ENCODE data around the gene RBM20. TPM values are rescaled to one million over a fixed set of nuclear protein-coding genes. Genes with fewer than 3 reads are reported as not detected.

The RBM20 gene
- total RNA-seq, 3 donors from 2014 or later, result 0.48 to 3.1 (median 1.6) TPM

DNA sequence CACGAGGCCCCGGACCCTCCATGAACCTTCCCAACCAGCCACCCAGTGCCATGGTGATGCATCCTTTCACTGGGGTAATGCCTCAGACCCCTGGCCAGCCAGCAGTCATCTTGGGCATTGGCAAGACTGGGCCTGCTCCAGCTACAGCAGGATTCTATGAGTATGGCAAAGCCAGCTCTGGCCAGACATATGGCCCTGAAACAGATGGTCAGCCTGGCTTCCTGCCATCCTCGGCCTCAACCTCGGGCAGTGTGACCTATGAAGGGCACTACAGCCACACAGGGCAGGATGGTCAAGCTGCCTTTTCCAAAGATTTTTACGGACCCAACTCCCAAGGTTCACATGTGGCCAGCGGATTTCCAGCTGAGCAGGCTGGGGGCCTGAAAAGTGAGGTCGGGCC lies 137.0 kb downstream of the RBM20 start:
- Histone ChIP-seq H3K4me1 (no peaks in the 10 kb centered on the region), H3K27ac (no peak overlapping the region), H3K27me3 (no peaks in the 10 kb centered on the region), H3K9me3 (no peaks in the 10 kb centered on the region), H3K4me3 (no peak overlapping the region), H3K36me3 (no peaks in the 10 kb centered on the region)
- no peak for DNase-seq (ENCODE audit: low spot score in 2 of 2)
- TF ChIP-seq POLR2A (IDR thresholded peaks at IDR 0.05) (no peak), POLR2AphosphoS5 (IDR thresholded peaks at IDR 0.05) (no peak)
- TF ChIP-seq, protein P1, sequence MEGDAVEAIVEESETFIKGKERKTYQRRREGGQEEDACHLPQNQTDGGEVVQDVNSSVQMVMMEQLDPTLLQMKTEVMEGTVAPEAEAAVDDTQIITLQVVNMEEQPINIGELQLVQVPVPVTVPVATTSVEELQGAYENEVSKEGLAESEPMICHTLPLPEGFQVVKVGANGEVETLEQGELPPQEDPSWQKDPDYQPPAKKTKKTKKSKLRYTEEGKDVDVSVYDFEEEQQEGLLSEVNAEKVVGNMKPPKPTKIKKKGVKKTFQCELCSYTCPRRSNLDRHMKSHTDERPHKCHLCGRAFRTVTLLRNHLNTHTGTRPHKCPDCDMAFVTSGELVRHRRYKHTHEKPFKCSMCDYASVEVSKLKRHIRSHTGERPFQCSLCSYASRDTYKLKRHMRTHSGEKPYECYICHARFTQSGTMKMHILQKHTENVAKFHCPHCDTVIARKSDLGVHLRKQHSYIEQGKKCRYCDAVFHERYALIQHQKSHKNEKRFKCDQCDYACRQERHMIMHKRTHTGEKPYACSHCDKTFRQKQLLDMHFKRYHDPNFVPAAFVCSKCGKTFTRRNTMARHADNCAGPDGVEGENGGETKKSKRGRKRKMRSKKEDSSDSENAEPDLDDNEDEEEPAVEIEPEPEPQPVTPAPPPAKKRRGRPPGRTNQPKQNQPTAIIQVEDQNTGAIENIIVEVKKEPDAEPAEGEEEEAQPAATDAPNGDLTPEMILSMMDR (IDR thresholded peaks at IDR 0.05), result no peak
- intact Hi-C loops (cut with DNase I; ENCODE audit: low total_unique reads), result no loop called here

DNA sequence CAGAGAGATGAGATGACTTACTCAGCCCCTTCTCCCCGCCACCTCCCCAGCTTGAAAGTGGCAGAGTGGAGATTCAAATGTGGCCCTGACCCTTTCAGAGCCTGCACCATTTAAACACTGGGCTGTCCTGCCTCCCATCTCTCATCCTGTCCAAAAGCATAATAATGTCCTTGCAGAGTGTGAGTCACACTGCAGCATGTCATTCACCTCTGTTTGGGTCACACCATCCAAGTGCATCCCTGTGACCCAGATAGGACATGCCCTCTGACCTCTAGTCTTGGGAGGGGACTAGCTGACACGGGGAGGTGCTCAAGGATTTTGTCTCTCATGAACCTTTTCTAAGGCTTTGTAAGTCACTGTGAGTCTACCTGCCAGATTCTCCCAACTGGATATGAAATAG lies 138.5 kb downstream of the RBM20 start:
- intact Hi-C loops (cut with DNase I; ENCODE audit: low total_unique reads), result no loop called here
- H3K4me3 ChIP-seq, result no peak overlapping the region
- no peaks in the 10 kb centered on the region for H3K4me1 ChIP-seq
- no peak overlapping the region for H3K27ac ChIP-seq
- H3K9me3 ChIP-seq, result no peaks in the 10 kb centered on the region
- no peaks in the 10 kb centered on the region for H3K36me3 ChIP-seq
- H3K27me3 ChIP-seq, result no peaks in the 10 kb centered on the region
- no peak for DNase-seq (ENCODE audit: low spot score in 2 of 2)
- TF ChIP-seq POLR2AphosphoS5 (IDR thresholded peaks at IDR 0.05), result no peak
- TF ChIP-seq POLR2A (IDR thresholded peaks at IDR 0.05), result no peak

DNA sequence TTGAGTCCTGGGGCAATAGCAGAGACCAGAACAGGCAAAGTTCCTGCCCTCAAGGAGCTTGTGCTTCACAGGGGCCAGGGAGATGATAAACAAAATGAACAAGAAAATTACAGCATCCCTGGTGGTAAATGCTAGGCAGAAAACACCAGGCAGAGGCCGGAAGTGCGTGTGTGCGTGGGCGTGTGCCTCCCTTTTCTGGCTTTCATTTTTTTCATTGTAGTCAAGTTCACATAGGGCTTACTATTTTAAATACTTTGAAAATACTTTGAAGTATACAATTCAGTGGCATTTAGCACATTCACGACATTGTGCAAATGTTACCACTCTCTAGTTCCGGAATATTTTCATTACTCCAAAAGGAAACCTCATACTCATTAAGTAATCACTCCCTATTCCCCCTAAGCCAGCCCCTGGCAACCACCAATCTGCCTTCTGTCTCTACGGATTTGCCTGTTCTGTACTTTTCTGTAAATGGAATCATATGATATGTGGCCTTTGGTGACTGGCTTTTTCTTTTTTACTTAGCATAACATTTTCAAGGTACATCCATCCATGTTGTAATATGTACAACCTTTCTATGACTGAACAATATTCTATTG lies 139.5 kb downstream of the RBM20 start:
- intact Hi-C loops (cut with DNase I; ENCODE audit: low total_unique reads), result no loop called here
- H3K9me3 ChIP-seq, result no peaks in the 10 kb centered on the region
- no peaks in the 10 kb centered on the region for H3K36me3 ChIP-seq
- no peaks in the 10 kb centered on the region for H3K27me3 ChIP-seq
- H3K4me3 ChIP-seq, result no peak overlapping the region
- DNase-seq (ENCODE audit: low spot score in 2 of 2), result no peak
- no peak overlapping the region for H3K27ac ChIP-seq
- TF ChIP-seq POLR2A (IDR thresholded peaks at IDR 0.05) (no peak), POLR2AphosphoS5 (IDR thresholded peaks at IDR 0.05) (no peak)
- H3K4me1 ChIP-seq, result no peaks in the 10 kb centered on the region

DNA sequence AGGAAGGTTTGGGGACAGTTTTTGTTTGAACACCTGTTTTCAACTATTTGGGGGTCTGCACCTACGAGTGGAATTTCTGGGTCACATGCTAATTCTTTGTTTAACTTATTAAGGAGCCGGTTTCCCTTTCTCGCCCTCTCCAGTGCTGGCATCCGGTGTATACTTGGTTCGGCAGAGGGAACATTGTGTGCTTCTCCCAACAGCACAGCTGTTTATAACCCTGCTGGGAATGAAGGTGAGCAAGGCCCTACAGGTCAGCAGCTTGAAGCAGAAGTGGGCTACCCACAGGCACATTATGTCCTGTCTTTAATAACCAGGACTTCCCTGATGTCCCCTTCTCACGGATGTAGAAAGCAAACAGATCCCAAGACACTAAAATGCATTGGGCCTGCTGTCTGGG lies 140.1 kb downstream of the RBM20 start:
- intact Hi-C loops (cut with DNase I; ENCODE audit: low total_unique reads), result no loop called here
- Histone ChIP-seq H3K9me3 (no peaks in the 10 kb centered on the region), H3K4me3 (no peak overlapping the region), H3K27ac (no peak overlapping the region), H3K36me3 (no peaks in the 10 kb centered on the region), H3K27me3 (no peaks in the 10 kb centered on the region), H3K4me1 (no peaks in the 10 kb centered on the region)
- DNase-seq (ENCODE audit: low spot score in 2 of 2), result no peak
- TF ChIP-seq, protein P1 (IDR thresholded peaks at IDR 0.05), result no peak

DNA sequence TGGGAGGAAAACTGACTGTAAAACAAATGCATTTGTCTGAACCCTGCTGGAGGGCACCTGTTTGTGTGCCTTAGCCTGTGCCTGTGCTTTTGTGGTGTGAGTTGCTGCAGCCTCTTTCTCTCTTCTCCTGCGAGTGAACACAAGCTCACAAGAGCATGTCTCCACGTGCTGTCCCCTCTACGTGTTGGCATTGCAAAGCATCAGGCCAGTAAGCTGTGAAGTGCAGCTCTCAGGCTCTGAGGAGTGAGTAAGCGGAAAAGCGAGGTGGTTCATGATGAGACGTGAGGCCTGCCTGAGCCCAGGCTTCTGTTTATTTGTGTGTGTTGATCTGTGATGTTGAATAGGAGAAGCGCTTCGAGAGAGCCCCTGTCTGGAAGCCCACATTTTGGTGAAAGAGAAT lies 142.0 kb downstream of the RBM20 start:
- H3K9me3 ChIP-seq, result no peaks in the 10 kb centered on the region
- H3K36me3 ChIP-seq, result no peaks in the 10 kb centered on the region
- no peaks in the 10 kb centered on the region for H3K4me1 ChIP-seq
- no peaks in the 10 kb centered on the region for H3K27me3 ChIP-seq
- TF ChIP-seq POLR2AphosphoS5 (IDR thresholded peaks at IDR 0.05) (no peak), POLR2A (IDR thresholded peaks at IDR 0.05) (no peak)
- TF ChIP-seq, protein P1 (IDR thresholded peaks at IDR 0.05), result no peak
- no peak overlapping the region for H3K27ac ChIP-seq
- no peak for DNase-seq (ENCODE audit: low spot score in 2 of 2)
- H3K4me3 ChIP-seq, result no peak overlapping the region
- intact Hi-C loops (cut with DNase I; ENCODE audit: low total_unique reads), result no loop called here

DNA sequence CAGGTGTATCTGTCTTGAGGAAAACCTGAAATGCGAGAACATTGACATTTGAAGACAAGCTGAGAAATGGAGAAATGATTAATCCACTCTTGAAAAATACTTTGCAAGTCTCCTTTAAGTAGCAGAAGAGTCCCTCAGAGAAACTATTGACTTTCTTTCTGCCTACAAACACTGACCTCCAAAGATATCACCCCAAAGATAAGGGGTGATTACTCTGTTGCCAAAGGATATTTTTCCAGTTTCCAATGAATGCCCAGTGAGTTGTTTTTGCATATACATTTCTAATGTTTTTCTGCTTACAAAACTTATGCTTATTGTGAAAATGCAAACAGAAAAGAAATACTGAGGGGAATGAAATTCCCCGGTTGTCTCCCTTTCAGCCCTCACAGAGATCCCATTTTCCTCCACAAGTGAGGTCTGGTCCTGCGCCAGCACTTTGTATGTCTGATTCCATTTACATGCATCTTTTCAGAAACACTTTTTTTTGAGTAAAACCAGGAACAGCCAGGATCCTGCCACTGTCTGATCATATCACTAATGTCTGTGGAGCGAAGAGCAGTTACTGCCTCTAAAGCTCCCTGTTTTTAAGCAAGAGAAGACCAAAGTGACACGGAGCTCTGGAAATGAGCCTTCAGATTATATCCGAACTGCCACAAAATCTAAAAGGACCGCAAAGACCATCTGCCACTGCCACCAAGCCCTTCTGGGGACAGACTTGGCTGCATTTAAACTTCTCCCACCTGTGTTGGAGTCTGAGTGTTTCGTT lies 144.7 kb downstream of the RBM20 start:
- no peaks in the 10 kb centered on the region for H3K36me3 ChIP-seq
- no peak for DNase-seq (ENCODE audit: low spot score in 2 of 2)
- intact Hi-C loops (cut with DNase I; ENCODE audit: low total_unique reads), result no loop called here
- H3K4me3 ChIP-seq, result no peak overlapping the region
- TF ChIP-seq, protein P1 (IDR thresholded peaks at IDR 0.05), result no peak
- TF ChIP-seq POLR2AphosphoS5 (IDR thresholded peaks at IDR 0.05) (no peak), POLR2A (IDR thresholded peaks at IDR 0.05) (no peak)
- no peaks in the 10 kb centered on the region for H3K4me1 ChIP-seq
- no peaks in the 10 kb centered on the region for H3K27me3 ChIP-seq
- no peaks in the 10 kb centered on the region for H3K9me3 ChIP-seq
- H3K27ac ChIP-seq, result no peak overlapping the region

Data from breast epithelium (tissue), 4 donors.